HG03135 (cell line): Measurements from ENCODE around the gene PRUNE2.
"Not testable (repeated sequence)": the region's sequence is repeated elsewhere in the genome, so short reads cannot be mapped to it uniquely, and the experiment has no call there.

Source experiments
- ATAC-seq: cut with Tn5 transposase; IDR thresholded peaks from one replicate; pipeline ENCODE4 v1.9.1; 2021; ENCODE audit warnings: mild to moderate bottlenecking, moderate library complexity; ENCODE audit not compliant: unreplicated experiment

Gene PRUNE2

DNA sequence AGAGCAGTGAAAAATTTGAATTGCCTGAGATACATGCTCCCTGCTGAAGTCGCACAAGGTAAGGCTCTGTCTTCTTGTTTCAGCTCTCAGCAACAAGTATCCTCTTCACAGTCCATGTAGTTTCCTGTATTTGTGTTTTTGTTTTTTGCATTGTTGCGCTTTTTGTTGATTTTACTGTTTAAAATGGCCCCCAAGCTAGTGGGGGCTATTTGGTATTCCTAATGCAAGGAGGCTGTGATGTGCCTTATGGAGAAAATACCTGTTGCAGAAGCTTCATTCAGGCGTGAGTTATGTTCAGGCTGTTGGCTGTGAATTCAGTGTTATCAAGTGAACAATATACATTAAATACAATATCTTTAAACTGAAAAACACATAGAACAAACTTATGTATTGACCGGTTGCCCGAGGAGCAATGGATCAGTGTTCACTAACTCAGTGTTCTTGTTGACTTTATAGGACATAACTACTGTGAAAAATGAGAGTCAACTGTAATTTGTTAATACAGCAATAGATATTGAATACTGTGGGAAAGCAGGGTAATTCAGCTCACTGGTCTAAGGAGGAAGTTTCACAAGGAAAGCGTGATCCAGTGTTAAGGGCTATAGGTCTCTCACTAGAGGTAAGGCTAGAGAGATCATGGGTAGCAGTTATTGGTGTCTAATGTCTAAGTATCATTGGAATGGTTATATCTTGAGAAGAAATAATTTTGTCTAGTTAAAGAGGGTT is 296.5 kb downstream of the PRUNE2 start:
- no peak for ATAC-seq

- ATAC-seq, result no peak
These were observed 297.2 kb downstream of the PRUNE2 start for GRCh38 chr9:76608575-76609273.

GRCh38 chr9:76607730-76608436 is 298.0 kb downstream of the PRUNE2 start:
- ATAC-seq, result no peak

DNA sequence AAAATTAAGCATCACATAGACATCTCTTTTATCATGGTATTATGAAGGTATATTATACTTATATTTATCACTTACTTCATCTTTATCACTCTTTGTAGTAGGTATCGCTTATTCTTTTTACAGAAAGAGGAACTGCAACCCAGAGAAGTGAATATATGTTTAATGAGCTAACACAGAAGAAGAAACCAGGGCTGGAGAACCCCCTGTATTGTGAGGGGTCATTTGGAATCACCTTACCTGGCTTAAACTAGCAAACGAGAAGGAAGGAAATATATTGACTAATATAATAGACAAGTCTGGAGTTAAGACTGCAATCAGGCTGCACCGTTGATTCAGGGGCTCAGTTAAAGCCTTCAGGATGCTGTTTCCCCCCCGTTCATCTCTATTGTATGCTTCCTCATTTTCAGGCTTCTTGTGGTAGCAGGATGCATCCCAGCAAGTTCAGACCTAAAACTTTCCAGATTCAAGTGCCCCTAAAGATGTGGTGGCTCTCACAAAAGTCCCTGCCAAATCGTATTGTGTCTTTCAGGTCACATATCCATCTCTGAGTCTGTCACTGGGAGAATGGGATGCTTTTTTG is 300.5 kb downstream of the PRUNE2 start:
- peak; percentile 89 for ATAC-seq

- no peak for ATAC-seq
These were observed 301.9 kb downstream of the PRUNE2 start for GRCh38 chr9:76603931-76604570.

DNA sequence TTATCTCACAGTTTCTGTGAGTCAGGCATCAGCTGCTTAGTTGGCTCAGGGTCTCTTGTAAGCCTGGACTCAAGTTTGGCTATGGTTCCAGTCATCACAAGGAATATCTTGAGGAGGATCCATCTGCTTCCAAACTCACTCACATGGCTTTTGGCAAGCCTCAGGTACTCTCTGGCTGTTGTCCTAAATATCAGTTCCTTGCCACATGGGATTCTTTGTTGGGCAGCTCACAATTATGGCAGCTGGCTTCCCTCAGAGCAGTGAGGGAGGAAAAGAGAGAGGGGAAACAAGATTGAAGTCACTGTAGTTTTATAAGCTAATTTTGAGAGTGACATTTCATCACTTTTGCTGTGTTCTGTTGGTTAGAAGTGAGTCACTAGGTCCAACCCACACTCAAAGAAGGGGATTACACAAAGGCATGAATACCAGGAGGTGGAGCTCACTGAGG is 302.4 kb downstream of the PRUNE2 start:
- ATAC-seq, result no peak

- no peak for ATAC-seq
These were observed 303.7 kb downstream of the PRUNE2 start for GRCh38 chr9:76602199-76602598.

- no peak for ATAC-seq
These were observed 305.8 kb downstream of the PRUNE2 start for GRCh38 chr9:76600007-76600615.

DNA sequence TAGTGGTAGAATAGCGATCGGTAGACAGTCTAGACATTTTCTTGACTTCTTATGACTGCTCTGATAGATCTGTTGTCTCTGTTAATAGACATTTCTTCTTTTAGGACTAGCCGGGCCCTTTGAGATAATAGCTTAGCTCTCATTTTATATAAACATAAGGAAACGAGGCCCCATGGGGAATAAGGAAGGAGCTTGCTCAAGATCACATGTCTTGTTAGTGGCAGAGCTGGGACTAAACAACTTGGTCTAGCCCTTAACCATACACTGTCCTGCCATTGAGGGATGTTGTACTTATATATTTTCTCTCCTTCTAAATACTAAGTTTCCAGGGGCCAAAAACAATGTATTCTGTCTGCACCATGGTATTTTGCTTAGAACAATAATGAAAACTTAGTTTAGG is 306.9 kb downstream of the PRUNE2 start:
- no peak for ATAC-seq

GRCh38 chr9:76595645-76596044 is 310.3 kb downstream of the PRUNE2 start:
- ATAC-seq, result no peak

DNA sequence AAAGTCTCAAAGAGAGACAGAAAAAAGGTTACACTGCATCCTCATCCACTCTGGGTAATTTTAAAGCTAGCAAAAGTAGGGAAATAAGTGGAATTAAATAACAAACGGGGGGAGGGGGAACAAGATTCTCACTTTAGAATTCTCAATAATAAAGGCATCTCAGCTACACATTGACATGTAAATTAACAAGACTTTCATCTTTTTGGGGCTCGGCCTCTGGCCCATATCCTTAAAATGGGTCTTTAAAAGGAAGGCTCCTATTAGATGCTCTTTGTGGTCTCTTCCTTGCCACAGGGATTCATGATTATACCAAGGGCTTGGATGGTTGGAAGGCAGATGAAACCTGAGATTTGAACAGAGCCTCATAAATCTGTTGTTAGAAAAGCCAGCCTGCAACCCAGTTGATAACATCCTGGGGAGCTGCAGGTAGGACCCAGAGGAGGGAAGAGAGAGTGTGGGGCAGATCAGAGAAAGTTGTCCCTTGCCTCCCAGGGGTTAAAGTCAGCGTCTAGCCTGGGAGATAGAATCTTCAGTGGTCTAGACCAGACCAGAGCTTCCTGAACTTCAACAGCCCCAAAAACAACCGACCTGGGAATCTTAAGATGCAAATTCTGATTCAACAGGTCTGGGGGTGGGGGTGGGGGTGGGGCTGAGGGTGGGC is 311.0 kb downstream of the PRUNE2 start:
- no peak for ATAC-seq

DNA sequence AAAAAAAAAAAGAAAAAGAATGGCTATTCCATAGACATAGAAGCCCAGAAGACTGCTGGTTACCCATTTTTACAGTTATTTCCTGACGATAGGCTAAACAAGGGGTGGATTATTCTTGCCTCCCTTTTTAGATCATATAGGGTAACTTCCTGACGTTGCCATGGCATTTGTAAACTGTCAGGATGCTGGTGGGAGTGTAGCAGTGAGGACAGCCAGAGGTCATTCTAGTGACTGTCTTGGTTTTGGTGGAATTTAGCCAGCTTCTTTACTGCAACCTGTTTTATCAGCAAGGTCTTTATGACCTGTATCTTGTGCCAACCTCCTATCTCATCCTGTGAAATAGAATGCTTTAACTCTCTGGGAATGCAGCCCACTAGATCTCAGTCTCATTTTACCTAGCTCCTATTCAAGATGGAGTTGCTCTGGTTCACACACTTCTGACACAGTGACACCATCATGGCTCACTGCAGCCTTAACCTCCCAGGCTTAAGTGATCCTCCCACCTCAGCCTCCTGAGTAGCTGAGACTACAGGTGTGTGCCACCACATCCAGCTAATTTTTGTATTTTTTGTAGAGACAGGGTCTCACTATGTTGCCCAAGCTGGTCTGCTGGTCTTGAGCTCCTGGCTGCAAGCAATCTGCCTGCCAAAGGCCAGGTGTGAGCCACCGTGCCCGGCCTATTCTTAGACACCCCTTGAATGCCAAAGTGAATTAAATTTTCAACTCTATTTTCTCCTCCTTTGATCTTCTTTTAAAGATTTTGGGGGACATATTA is 311.8 kb downstream of the PRUNE2 start:
- not testable (repeated sequence) for ATAC-seq

DNA sequence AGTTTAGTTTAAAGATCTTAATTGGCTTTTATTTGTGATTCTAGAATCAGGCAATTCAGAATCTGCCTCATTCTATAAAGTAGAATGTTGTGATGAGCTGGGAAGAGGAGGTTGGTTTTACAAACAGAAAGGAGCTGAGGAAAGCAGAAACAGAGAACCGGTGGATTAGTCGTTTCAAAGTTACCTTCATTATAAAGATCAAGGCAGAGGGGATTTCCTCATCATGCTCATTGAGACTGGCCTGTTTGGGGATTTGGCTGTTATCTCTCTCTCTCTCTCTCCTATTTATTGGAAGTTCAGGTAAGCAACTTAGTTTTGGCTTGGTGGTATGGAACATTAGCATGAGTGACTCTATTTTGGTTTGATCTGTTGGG is 313.0 kb downstream of the PRUNE2 start:
- no peak for ATAC-seq

DNA sequence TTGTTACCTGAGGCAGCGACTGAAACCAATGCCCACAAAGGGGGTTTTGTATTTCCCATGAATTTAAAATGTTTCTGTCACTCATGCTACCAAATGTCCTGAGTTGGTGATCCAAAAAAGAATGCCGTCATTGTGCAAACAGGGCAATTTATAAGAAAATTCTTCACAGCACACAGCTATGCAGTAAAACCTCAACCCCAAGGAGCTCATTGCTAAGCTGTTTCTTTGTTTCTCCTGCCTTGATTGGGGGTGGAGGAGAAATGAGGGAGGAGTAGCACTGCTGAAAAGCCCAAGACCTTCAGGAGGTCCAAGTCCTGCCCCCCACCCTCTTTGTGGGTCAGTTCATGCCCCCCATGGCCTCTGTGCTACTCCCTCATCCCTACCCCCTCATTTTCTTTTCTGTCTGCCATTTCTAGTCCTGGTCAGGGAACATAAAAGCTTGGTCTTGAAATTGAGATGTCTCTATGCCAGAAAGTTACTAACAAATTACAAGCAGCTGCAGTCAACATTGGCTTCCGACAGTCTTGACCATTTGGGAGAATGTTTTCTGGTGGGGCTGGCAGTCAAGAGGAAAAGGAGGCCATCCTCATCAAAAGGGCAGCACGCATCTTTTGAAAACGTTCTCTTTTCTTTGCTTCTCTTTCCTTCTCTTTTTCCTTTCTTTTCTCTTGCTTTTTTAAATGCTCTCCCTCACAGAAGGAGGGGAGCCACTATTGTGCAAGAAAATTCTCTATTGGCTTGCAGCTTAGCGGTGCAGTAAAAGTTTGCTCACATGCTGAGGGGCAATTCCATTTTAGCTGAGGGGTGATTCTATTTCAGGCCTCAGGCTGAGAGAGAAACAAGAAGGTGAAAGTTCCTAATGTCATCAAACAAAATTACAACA is 313.6 kb downstream of the PRUNE2 start:
- ATAC-seq, result no peak

GRCh38 chr9:76591256-76591950 is 314.5 kb downstream of the PRUNE2 start:
- no peak for ATAC-seq

DNA sequence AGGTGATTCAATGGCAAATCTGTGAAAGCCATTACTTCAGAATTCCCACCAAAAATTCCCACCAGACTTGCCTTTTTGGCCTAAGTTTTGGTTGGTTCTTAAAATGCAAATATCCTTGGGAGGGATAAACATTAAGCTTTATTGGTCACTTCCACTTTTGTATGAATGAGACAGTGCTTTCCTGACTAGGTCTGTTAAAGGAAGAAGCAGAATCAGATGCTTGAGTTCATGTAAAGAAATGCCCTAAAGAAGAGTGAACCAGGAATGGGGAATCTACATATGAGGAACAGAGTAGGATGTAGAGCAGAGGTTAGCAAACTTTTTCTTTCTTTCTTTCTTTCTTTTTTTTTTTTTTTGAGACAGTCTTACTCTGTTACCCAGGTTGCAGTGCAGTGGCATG is 317.6 kb downstream of the PRUNE2 start:
- no peak for ATAC-seq

DNA sequence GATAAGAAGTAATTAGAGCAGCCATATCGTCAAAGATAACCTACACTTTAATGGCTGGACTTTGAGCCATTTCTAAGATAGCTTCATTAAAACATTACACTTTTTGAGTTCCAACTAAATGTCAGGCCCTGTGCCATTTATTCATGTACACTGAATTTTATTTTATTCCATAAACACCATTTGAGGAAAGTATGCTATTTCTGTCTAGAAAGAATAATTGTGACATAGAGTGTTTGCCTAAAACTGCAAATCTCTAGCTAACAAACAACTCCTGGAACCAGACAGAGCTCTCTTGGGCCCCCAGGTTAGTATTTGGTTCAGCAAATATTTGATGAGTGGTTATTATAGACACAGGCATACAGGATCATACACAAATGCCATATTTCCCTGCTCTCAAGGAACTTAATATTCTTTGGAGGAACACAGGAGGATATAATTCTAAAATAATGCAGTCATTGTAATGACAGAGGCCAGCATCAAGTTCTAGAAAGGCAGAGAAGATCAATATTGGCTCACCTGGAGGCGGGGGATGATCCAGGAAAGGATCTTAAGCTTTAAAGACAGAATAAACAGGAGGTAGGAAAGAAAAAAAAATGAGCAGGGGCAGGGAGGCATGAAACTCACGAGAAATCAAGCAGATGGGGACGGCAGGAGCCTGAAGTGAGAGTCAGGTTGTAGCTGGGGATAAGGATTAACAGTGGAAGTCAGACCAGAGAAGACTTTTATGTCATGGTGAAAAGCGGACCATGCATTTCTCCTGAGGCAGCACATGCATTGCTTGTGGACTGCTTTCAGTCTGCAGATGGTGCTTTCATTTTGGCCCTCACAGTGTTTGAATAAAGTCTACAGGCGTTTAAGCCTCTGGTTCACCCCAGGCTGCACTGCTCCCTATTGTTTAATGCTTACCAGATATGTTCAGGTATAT is 319.3 kb downstream of the PRUNE2 start:
- no peak for ATAC-seq
